Superior temporal gyrus (tissue), 1 donor: ENCODE data around the gene BMP2K.
"Not testable (repeated sequence)": the region's sequence is repeated elsewhere in the genome, so short reads cannot be mapped to it uniquely, and the experiment has no call there.

ENCODE experiments used
- DNase-seq: peaks from one replicate; pipeline ENCODE4 v3.0.0-alpha.2; 2016; ENCODE audit errors: extremely low spot score

The BMP2K gene

DNA sequence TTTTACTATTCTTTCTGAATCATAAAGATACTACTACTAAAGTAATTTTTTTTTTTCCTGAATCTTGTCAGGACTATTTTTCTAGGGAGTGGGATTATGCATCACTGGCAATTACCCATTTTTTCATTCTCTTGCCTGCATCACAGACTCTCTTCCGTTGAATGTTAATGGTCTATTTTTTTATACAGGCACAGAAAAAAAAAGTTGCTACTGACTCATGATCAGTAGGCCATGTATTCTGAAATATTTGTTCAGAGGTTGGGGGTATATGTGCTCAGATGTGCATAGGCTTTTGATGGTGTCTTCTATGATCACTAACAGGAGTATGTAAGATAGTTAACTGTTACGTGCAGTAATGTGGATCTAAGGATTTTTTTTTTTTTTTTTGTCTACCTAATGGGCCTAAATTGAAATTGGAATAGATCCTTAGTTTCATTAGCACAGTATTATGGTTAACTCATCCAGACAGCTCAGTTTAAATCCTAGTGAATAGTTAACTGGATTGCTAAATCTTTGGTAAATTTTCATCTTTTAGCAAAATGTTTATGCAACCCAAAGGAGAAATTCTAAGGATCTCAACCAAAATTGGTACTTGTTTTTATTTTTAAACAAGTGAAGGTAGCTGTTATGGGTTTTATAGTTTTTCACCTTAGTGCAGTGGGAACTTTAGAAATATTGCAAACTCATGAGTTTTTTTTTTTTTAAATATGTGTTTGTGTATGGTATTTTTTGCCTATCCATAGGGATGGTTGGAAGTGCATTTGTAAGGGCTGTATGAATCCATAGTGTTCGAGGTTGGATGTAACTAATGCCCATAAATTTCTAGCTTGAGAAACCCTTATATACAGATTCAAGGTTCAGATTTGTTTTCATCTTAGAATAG lies 12.1 kb downstream of the BMP2K start:
- DNase-seq: no peak

DNA sequence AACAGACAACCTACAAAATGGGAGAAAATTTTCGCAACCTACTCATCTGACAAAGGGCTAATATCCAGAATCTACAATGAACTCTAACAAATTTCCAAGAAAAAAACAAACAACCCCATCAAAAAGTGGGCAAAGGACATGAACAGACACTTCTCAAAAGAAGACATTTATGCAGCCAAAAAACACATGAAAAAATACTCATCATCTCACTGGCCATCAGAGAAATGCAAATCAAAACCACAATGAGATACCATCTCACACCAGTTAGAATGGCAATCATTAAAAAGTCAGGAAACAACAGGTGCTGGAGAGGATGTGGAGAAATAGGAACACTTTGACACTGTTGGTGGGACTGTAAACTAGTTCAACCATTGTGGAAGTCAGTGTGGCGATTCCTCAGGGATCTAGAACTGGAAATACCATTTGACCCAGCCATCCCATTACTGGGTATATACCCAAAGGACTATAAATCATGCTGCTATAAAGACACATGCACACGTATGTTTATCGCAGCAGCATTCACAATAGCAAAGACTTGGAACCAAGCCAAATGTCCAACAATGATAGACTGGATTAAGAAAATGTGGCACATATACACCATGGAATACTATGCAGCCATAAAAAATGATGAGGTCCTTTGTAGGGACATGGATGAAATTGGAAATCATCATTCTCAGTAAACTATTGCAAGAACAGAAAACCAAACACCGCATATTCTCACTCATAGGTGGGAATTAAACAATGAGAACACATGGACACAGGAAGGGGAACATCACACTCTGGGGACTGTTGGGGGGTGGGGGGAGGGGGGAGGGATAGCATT lies 19.7 kb downstream of the BMP2K start:
- not testable (repeated sequence) for DNase-seq

- no peak for DNase-seq
Observed at GRCh38 chr4:78796526-78796925, 20.4 kb downstream of the BMP2K start.

GRCh38 chr4:78797777-78798284 lies 21.7 kb downstream of the BMP2K start:
- no peak for DNase-seq

DNA sequence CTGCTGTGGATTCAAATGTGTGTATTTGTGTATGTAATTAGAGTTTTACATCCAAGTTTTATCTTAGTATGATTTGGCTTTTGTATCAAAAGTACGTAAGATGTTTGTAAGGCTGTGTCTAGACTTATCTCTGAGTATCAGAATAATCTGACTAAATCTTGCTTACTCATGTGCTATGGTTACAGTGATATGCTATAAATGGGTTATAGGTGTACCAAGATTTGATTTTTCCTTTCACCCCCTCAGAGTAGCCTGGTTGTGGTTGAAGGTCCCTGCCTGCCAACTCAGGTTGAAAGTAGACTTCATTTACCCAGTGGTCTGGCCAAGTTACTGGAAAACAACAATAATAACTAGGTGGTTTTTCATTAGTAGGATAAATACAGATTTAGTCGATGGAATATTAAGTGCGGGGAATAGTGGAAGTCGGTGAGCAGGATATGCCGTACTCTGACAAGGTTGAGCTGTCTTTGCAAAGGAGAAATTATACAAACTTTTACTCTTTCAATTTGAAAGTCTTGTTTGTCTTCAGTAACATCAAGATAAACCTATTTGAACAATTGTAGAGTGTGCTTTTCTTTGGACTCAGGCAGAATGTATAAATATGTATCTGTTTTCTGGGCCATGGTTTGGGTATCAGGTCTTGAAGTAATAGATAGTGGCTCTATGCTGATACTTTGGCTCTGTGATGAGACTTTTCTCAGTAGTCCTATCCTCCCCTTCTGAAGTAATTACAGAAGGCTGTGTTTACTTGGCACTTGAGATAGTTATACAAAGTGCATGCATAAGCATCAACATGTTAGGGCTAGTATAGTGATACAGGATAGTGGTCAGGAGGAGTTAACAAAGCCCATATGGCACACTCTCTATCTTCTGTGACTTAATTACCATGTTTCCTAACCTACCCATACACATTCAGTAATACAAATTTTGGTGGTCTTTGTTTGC lies 23.7 kb downstream of the BMP2K start:
- no peak for DNase-seq

- DNase-seq: no peak
Observed at GRCh38 chr4:78800965-78801364, 24.8 kb downstream of the BMP2K start.

DNA sequence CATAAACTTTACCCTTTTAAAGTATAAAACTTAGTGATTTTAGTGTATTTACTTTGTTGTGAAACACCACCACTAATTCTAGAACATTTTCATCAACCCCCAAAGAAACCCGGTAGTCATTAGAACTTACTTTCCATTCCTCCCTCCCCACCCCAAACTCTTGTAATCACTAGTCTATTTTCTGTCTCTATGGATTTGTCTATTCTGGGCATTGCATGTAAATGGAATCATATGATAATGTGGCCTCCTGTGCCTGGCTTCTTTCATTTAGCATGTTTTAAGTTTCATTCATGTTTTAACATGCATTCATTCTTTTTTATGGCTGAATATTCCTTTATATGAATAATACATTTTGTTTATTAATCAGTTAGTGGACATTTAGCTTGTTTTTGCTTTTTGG lies 27.8 kb downstream of the BMP2K start:
- DNase-seq: no peak

DNA sequence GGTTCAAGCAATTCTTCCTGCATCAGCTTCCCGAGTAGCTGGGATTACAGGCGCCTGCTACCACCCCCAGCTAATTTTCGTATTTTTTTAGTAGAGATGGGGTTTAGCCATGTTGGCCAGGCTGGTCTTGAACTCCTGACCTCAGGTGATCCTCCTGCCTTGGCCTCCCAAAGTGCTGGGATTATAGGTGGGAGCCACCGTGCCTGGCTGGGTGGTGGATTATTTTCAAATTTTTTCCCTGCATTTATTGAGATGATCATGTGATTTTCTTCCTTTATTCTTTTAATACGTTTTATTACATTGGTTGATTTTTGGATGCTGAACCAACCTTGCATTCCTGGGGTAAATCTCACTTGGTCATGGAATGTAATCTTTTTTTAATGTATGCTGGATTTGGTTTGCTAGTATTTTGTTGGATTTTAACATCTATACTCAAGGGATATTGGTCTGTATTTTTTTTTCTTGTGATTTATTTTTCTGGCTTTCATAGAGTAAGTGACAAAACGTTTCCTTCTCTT lies 30.9 kb downstream of the BMP2K start:
- DNase-seq: no peak

GRCh38 chr4:78809295-78809694 lies 33.1 kb downstream of the BMP2K start:
- DNase-seq: no peak

DNA sequence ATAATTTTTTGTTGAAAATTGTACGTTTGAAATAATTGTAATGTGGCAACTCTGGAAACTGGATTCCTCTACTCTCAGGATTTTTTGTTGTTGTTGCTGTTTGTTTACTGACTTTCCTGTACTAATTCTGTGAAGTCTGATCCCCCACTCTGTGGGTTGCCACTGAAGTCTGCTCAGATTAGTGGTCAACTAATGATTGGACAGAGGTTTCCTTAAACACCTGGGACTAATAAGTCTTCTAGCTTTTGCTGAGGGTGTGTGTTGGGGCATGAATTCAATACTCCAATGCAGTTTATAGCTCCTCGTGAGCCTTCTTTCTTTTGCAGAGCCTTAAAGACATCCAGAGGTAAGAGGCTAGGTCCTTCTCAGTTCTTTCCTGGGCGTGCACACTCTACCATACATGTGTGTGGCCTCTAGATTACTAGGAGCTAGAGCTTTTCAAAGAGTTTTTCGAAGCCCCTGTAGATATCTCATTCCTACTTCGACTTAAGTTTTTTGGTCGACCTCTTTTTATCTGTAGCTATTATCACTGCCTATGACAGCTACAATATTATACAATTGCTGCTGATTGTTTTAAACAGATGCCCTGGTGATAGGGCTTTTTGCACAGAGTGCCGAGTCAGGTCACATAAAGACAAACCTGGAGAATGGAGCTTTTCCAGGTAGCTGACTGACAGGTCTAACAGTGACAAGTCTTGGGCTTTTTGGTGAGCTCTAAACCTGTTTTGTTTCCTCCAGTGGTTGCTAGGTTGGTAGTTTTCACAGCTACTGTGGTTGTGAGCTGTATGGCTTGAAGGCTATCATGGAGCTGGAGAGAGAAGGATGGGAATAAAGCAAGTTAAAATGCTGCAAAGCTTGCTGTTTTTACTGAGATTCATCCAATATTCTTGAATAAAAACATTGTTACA lies 34.0 kb downstream of the BMP2K start:
- no peak for DNase-seq

- DNase-seq: no peak
Observed at GRCh38 chr4:78811034-78811433, 34.9 kb downstream of the BMP2K start.

- DNase-seq: no peak
Observed at GRCh38 chr4:78818530-78819079, 42.5 kb downstream of the BMP2K start.

DNA sequence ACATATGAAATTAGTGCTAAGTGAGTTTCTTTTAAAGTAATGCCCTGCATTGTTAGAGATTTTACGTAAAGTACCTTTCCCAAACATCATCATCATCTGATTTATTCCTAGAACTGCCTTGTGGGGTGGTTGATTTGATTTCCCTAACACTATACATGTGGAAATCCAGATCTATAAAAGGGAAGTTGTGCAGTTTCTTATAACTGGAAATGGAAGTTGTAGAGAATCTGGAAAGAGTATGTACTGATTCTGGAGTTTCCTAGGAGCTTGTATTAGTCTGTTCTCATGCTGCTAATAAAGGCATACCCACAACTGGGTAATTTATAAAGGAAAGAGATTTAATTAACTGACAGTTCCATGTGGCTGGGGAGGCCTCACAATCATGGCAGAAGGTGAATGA lies 47.9 kb downstream of the BMP2K start:
- DNase-seq: no peak

DNA sequence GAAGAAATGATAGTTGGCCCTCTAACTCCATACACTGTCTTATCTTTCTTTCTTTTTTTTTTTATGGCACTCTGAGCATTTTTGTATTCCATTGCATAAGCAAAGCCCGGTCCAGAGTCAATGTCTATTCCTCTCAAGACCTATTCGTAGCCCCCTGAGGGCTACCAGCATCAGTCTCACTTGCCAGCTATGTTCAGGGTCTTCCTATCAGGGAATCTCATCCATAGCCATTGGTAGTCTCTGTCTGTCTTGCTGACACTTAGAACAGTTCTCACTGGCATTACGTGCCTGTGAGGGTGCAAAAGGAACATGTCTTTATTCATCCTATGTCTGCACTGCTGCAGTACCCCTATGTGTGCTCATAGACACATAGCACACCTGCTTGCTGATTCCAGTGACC lies 51.0 kb downstream of the BMP2K start:
- DNase-seq: no peak

- no peak for DNase-seq
Observed at GRCh38 chr4:78829296-78829695, 53.1 kb downstream of the BMP2K start.

DNA sequence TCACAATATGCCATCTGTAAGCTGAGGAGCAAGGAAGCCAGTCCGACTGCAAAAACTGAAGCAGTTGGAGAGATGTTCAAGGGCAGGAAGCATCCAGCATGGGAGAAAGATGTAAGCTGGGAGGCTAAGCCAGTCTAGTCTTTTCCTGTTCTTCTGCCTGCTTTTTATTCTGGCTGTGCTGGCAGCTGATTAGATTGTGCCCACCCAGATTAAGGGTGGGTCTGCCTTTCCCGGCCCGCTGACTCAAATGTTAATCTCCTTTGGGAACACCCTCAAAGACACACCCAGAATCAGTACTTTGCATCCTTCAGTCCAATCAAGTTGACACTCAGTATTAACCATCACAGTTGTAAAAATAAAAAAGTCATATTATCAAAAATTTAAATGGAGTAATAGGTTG lies 63.5 kb downstream of the BMP2K start:
- not testable (repeated sequence) for DNase-seq

- not testable (repeated sequence) for DNase-seq
Observed at GRCh38 chr4:78840286-78840685, 64.1 kb downstream of the BMP2K start.

- no peak for DNase-seq
Observed at GRCh38 chr4:78845472-78845871, 69.3 kb downstream of the BMP2K start.

- DNase-seq: no peak
Observed at GRCh38 chr4:78846258-78846657, 70.1 kb downstream of the BMP2K start.

GRCh38 chr4:78862314-78862737 lies 86.2 kb downstream of the BMP2K start:
- no peak for DNase-seq
